OCI-LY1 (cell line): ENCODE data around the gene ARHGAP9.
"Not testable (repeated sequence)": the region's sequence is repeated elsewhere in the genome, so short reads cannot be mapped to it uniquely, and the experiment has no call there.

Experiments
- EZH2 ChIP-seq: fragments of 200-600 bp; sonication (generic), shearing (Covaris generic); IDR thresholded peaks from 2 replicates; pipeline ENCODE4 v1.8.0; 2017; ENCODE audit warnings: borderline replicate concordance, mixed run types, mild to moderate bottlenecking, antibody characterized with exemption, low read length, moderate library complexity, mixed read lengths
- TF ChIP-seq, protein P1 (sequence below): fragments of 200-600 bp; sonication (generic), shearing (Covaris generic); IDR thresholded peaks from 2 replicates; pipeline ENCODE4 v1.5.1; 2017; ENCODE audit warnings: mild to moderate bottlenecking, antibody characterized with exemption, low read length, moderate library complexity, mixed read lengths

DNA sequence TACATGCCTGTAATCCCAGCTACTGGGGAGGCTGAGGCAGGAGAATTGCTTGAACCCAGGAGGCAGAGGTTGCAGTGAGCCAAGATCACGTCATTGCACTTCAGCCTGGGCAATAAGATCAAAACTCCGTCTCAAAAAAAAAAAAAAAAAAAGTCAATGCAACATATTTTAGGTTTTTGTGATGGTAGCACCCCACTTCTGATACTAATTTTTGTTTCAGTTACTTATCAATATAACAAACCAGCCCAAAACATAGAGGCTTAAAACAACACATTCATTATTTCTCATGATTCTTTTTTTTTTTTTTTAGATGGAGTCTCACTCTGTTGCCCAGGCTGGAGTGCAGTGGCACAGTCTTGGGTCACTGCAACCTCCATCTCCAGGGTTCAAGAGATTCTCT lies 38.3 kb downstream of the ARHGAP9 start:
- TF ChIP-seq, protein P1, sequence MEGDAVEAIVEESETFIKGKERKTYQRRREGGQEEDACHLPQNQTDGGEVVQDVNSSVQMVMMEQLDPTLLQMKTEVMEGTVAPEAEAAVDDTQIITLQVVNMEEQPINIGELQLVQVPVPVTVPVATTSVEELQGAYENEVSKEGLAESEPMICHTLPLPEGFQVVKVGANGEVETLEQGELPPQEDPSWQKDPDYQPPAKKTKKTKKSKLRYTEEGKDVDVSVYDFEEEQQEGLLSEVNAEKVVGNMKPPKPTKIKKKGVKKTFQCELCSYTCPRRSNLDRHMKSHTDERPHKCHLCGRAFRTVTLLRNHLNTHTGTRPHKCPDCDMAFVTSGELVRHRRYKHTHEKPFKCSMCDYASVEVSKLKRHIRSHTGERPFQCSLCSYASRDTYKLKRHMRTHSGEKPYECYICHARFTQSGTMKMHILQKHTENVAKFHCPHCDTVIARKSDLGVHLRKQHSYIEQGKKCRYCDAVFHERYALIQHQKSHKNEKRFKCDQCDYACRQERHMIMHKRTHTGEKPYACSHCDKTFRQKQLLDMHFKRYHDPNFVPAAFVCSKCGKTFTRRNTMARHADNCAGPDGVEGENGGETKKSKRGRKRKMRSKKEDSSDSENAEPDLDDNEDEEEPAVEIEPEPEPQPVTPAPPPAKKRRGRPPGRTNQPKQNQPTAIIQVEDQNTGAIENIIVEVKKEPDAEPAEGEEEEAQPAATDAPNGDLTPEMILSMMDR = not testable (repeated sequence)
- TF ChIP-seq EZH2 = not testable (repeated sequence)
